ENCODE data around the gene TDRD1.

TDRD1 gene

GRCh38 chr10:114234132-114234531, 55.0 kb downstream of the TDRD1 start:
- DNase-seq (ENCODE audit: low spot score): no peak

DNA sequence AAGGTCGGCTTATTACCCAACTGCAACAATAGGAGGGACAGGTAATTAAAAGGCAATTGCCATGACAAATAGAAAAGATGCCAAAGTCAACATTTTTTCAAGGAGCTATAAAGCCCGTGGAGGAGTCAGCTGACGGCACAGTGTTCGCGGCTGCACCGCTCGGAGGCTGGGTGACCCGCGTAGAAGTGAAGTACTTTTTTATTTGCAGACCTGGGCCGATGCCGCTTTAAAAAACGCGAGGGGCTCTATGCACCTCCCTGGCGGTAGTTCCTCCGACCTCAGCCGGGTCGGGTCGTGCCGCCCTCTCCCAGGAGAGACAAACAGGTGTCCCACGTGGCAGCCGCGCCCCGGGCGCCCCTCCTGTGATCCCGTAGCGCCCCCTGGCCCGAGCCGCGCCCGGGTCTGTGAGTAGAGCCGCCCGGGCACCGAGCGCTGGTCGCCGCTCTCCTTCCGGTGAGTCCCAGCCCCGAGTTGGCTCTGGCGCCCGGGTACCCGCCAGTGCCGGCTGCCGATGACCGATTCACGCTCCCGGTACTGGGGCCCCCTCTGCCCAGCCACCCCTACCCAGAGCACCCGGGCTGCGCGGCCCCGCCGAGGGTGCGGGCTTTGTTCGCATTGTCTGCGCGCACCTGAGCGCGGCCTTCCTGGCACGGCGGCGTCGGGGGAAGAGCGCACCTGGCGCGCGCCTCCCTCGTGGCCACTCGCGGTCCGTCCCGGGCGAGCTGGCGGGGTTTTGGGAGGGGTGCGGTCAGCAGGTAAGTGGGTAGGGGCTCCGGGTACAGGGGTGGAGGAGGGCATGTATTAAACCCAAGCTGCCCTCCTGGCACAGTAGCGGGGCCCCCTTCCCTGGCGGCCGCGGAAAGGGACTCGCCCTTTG, 60.2 kb downstream of the TDRD1 start, which contains the start of gene VWA2:
Gene VWA2, plus strand, starts transcription at position 138 of the 877 bp plus-strand sequence. CDS start 9,460 bp downstream, outside the sequence.
- DNase-seq (ENCODE audit: low spot score): peak; percentile 35

GRCh38 chr10:114239994-114240345, 60.8 kb downstream of the TDRD1 start:
- no peak for DNase-seq (ENCODE audit: low spot score)

GRCh38 chr10:114242235-114242634, 63.1 kb downstream of the TDRD1 start:
- no peak for DNase-seq (ENCODE audit: low spot score)

- DNase-seq (ENCODE audit: low spot score): no peak
These were observed 64.5 kb downstream of the TDRD1 start for GRCh38 chr10:114243661-114244060.

DNA sequence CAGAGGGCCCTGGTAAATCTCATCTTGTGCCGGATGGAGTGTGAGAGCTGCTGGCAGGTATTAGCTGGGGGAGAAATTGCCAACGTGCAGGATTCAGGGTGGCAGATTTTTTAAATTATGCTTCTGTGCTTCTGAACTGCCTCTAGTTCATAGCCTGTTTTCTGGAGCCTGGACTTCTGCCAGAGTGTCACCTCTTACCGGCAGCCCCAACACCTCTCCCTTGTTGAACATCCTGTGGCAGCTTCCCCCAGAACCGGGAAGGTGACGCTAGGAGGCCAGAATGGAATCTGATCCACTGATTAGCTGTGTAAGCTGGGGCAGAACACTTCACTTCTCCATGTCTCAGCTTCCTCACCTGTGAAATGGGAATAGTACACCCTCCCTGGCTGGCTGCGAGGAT, 65.0 kb downstream of the TDRD1 start:
- DNase-seq (ENCODE audit: low spot score): no peak

DNA sequence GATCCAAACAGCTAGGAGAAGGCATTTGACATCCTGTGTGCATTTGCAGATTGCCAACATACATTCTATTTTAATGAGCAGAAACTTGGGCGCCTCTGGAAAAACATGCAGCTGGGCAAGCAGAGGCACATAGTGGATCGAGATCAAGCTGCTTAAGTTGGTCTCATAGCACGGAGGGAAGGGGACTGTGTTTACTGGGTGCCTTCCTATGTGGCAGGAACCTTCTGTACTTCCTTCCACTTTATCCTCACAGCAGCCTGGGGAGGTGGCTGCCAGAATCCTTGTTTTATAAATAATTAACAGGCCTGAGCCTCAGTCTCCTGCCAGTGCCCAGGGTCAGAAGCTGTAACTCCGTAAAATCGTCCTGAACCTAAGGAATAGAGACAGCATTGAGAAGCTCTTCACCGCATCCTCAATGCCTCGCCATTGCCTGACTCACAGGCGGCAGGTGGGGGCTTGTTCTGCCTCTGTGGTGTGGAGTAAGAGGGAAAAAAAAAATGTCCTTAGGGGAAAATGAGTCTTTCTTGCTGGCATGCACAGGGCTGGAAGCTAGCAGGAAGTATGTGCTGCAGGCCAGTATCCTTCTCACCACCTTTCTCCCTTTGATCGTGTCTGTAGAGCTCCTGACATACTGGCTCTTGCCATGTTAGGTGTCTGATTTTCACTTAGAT, 66.1 kb downstream of the TDRD1 start:
- DNase-seq (ENCODE audit: low spot score): peak; percentile 87

- peak; percentile 94 for DNase-seq (ENCODE audit: low spot score)
These were observed 67.6 kb downstream of the TDRD1 start for GRCh38 chr10:114246679-114247305.

DNA sequence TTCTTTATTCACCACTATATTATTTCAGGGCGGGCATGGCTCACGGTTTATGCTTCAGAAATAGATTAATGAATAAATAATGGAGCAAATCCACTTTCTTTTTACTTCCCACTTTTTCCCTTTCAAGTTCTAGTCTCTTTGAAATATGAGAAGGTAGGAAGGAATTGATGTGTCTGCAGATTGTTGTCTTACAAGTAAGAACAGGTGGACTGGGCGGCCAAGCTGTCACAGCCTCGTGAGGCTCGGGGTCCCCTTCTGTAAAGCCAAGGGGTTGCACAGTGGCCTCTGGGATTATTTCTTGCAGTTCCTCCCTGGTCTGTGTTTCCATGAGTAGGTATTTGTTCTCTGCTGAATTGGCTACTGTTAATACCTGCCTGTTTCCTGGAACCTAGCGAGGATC, 71.1 kb downstream of the TDRD1 start:
- no peak for DNase-seq (ENCODE audit: low spot score)

- DNase-seq (ENCODE audit: low spot score): no peak
These were observed 71.6 kb downstream of the TDRD1 start for GRCh38 chr10:114250716-114251115.

DNA sequence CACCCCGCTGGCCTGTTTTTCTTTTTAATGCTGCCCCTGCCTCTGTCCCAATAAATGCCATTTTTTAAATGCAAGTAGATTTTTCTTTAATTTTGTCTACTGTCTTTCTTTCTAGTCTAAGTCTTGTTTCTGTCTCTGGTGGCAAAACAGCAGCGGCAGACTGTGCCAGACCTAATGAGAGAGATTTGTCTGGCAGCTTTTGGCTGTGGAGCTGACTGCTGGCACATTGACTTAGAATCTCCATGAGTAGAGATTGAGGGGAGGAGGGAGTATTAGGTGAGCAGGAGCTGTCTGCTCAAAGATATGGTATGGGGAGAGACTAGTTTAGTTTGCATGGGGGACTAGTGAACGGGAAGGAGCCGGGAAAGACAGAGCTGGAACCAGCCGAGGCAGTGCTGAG, 72.9 kb downstream of the TDRD1 start:
- no peak for DNase-seq (ENCODE audit: low spot score)

GRCh38 chr10:114252883-114253282, 73.7 kb downstream of the TDRD1 start:
- no peak for DNase-seq (ENCODE audit: low spot score)

GRCh38 chr10:114255227-114255626, 76.1 kb downstream of the TDRD1 start:
- no peak for DNase-seq (ENCODE audit: low spot score)

GRCh38 chr10:114256008-114256765, 77.0 kb downstream of the TDRD1 start:
- DNase-seq (ENCODE audit: low spot score): no peak

DNA sequence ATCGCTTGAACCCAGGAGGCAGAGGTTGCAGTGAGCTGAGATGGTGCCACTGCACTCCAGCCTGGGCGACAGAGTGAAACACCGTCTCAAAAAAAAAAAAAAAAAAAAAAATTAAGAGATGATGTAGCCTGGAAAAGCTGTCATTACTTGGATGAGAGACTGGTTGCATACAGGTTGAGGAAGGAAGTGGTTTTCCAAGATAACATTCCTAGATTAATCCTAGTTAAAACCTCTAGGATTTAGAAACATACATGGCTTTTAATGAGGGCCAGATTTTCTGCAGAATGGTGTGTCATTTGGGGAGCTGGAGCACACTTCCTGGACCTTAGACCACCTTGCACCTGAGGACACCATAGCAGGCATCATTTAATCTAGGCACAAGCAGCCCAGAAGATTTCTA, 77.7 kb downstream of the TDRD1 start:
- peak; percentile 30 for DNase-seq (ENCODE audit: low spot score)

GRCh38 chr10:114257498-114257897, 78.3 kb downstream of the TDRD1 start:
- no peak for DNase-seq (ENCODE audit: low spot score)

GRCh38 chr10:114258274-114258840, 79.2 kb downstream of the TDRD1 start:
- DNase-seq (ENCODE audit: low spot score): no peak

DNA sequence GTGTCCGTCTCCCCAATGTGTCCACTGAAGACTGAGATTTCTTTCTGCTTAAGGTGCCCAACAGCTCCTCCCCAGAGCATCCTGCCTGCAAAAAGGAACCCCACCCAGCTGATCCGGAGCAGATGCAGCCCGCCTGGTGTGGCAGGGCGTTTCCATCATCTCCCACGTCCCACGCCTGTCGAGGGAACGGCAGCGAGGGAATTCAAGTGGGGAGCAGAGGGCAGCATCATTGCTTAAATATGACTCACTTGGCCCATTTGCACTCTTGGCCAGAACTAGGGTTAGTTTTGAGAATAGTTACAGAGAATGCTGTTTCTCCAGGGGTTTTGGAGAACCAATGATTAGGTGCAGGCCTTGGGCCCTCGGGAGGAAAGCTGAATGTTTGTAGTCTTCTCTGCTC, 80.7 kb downstream of the TDRD1 start:
- DNase-seq (ENCODE audit: low spot score): no peak

- no peak for DNase-seq (ENCODE audit: low spot score)
These were observed 81.2 kb downstream of the TDRD1 start for GRCh38 chr10:114260366-114260765.

- peak; percentile 85 for DNase-seq (ENCODE audit: low spot score)
These were observed 81.9 kb downstream of the TDRD1 start for GRCh38 chr10:114261076-114261475.

DNA sequence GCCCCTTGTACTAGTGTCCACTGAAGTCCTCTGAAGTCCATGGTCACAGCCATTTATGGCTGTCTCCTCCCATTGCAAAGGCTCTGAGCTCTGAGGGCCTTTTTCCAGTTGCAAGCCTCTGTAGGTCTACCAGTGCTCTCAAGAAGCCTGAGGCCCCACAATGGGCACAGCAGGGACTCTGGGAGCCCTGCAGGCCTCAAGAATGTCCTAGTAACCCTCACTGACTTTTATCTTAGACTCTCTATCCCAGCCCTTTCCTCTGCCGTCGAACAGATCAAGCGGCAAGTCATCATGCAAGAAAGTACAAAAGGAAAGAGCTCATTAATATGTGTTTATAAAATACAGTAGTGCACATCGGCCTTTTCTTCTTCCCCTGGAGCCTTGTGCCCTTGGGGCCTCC, 83.3 kb downstream of the TDRD1 start:
- DNase-seq (ENCODE audit: low spot score): no peak

All from kidney tubule cell (primary cell).